Adipose tissue (tissue), 3 donors: ENCODE results near the gene PRODH2. TPM values are rescaled to one million over a fixed set of nuclear protein-coding genes. Genes with fewer than 3 reads are reported as not detected.

Experiments
- H3K27ac ChIP-seq: one replicate; pipeline ENCODE4 v1.5.1; 2013; ENCODE audit warnings: low read depth, low read length
- WGBS, 3 donors: extraction: QIAGEN DNeasy Blood & Tissue Kit; methylation state at CpG; one replicate each; pipeline ENCODE4 v1.1.7; 2013; 5-methylcytosine and 5-hydroxymethylcytosine counted together
- polyA plus RNA-seq, 3 donors: library from polyadenylated mRNA; stranded (reverse); fragments of 200-250 nt; gene quantifications; one replicate each; pipeline ENCODE4 v1.2.3, GENCODE V29; 2013
- donor health status: healthy with polysubstance abuse.
- donor health status: Bipolar disorder and iron deficiency.
- donor health status: healthy.

PRODH2 gene
- polyA plus RNA-seq, 3 donors, result 2.2 TPM; not detected in 2

GRCh38 chr19:35787227-35787799 lies 25.3 kb downstream of the PRODH2 start:
- H3K27ac ChIP-seq, result no peak overlapping the region
- 94 to 96% (median 96%) methylated on average over 12 to 15 of the region's 15 CpGs for WGBS, 3 donors

- no peak overlapping the region for H3K27ac ChIP-seq
- 87 to 91% (median 89%) methylated on average over 24 to 31 of the region's 31 CpGs for WGBS, 3 donors
These were observed 26.1 kb downstream of the PRODH2 start for GRCh38 chr19:35786299-35787160.

- H3K27ac ChIP-seq, result no peak overlapping the region
- WGBS, 3 donors, result 90 to 94% (median 91%) methylated on average over 10 of the region's 10 CpGs
These were observed 27.4 kb downstream of the PRODH2 start for GRCh38 chr19:35785339-35785627.

GRCh38 chr19:35784503-35785338 lies 27.9 kb downstream of the PRODH2 start:
- H3K27ac ChIP-seq, result no peak overlapping the region
- WGBS, 3 donors, result 81 to 87% (median 86%) methylated on average over 26 to 45 of the region's 45 CpGs

GRCh38 chr19:35783469-35784434 lies 28.9 kb downstream of the PRODH2 start:
- WGBS, 3 donors, result 85 to 92% (median 89%) methylated on average over 16 to 28 of the region's 28 CpGs
- H3K27ac ChIP-seq, result no peak overlapping the region

GRCh38 chr19:35782589-35782988 lies 30.1 kb downstream of the PRODH2 start:
- 95 to 98% (median 96%) methylated on average over 11 to 12 of the region's 12 CpGs for WGBS, 3 donors
- no peak overlapping the region for H3K27ac ChIP-seq

GRCh38 chr19:35781650-35782049 lies 31.0 kb downstream of the PRODH2 start:
- WGBS, 3 donors, result 88 to 94% (median 89%) methylated on average over 8 to 9 of the region's 9 CpGs

GRCh38 chr19:35780717-35781116 lies 31.9 kb downstream of the PRODH2 start:
- H3K27ac ChIP-seq, result no peak overlapping the region
- WGBS, 3 donors, result 94 to 95% (median 95%) methylated on average over 19 to 20 of the region's 20 CpGs

More at GRCh38 chr19:35781650-35782049, 31.0 kb downstream of the PRODH2 start:
- H3K27ac ChIP-seq, result no peak overlapping the region

GRCh38 chr19:35780058-35780457 lies 32.6 kb downstream of the PRODH2 start:
- no peak overlapping the region for H3K27ac ChIP-seq
- WGBS, 3 donors, result 90 to 96% (median 94%) methylated on average over 16 of the region's 16 CpGs

- 93 to 95% (median 93%) methylated on average over 8 of the region's 8 CpGs for WGBS, 3 donors
- no peak overlapping the region for H3K27ac ChIP-seq
These were observed 33.6 kb downstream of the PRODH2 start for GRCh38 chr19:35779033-35779432.

GRCh38 chr19:35777961-35778360 lies 34.7 kb downstream of the PRODH2 start:
- no peak overlapping the region for H3K27ac ChIP-seq
- WGBS, 3 donors, result 81 to 96% (median 86%) methylated on average over 7 of the region's 7 CpGs

GRCh38 chr19:35777086-35777841 lies 35.4 kb downstream of the PRODH2 start:
- no peak overlapping the region for H3K27ac ChIP-seq
- 70 to 81% (median 75%) methylated on average over 19 of the region's 19 CpGs for WGBS, 3 donors

- 58 to 78% (median 62%) methylated on average over 12 to 13 of the region's 13 CpGs for WGBS, 3 donors
These were observed 36.4 kb downstream of the PRODH2 start for GRCh38 chr19:35776102-35776788.

GRCh38 chr19:35775298-35776101 lies 37.1 kb downstream of the PRODH2 start, which contains the start of gene ARHGAP33:
Gene ARHGAP33 (plus strand): TSS chr19:35775564. CDS start chr19:35775659, 95 bp downstream.
- WGBS, 3 donors, result 0 to 1% (median 1%) methylated on average over 47 to 82 of the region's 82 CpGs

More at GRCh38 chr19:35776102-35776788, 36.4 kb downstream of the PRODH2 start:
- H3K27ac ChIP-seq, result no peak overlapping the region

GRCh38 chr19:35775046-35775297 lies 37.7 kb downstream of the PRODH2 start:
- no peak overlapping the region for H3K27ac ChIP-seq
- 12 to 27% (median 16%) methylated on average over 9 of the region's 9 CpGs for WGBS, 3 donors

More at GRCh38 chr19:35775298-35776101, 37.1 kb downstream of the PRODH2 start, which contains the start of gene ARHGAP33:
- no peak within 1 kb of the TSS for H3K27ac ChIP-seq
